Measurements from ENCODE around the gene LRRN3. TPM values are rescaled to one million over a fixed set of nuclear protein-coding genes. Genes with fewer than 3 reads are reported as not detected.

The LRRN3 gene
- total RNA-seq, 1 donor from 2014 or later: not detected

DNA sequence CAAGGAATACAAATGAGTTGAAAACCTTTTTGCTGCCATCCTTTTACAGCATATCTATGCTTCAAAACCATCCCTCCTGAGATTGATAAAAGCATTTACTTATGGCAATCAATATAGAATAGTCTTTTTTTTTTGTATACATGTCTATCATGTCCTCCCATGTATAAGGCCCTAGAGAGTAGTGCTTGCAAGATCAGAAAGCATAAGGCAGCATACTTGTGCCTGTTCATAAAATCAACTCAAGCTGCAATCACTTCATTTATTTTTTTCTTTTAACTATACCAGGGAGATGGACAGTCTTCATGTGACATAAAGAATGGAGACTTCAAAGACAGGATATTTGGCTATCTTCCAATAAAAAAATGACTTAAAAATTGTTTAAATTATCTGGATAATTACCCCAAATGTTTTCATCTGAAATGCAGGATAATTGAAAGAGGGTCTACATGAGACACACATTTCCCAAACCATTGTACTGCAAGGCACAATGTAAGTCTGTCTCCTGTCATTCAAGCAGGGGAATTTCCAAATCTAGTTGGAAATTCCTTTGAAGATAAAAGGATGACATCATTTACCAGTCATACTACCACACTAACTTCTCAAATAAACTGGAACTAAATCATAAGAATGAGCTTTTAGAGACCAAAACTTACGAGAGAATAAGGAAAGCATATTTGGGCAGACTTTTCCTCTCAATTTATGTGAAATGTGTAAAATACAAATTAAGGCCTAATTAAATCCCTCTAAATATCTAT, 22.5 kb downstream of the LRRN3 start:
- Mint-ChIP-seq H3K9me3 (ENCODE audit: unreplicated experiment) (no peaks in the 10 kb centered on the region), H3K27me3 (ENCODE audit: unreplicated experiment) (no peaks in the 10 kb centered on the region), H3K36me3 (ENCODE audit: low read depth, unreplicated experiment) (no peaks in the 10 kb centered on the region), H3K4me3 (ENCODE audit: unreplicated experiment) (no peak overlapping the region), H3K27ac (ENCODE audit: unreplicated experiment) (no peak overlapping the region), H3K4me1 (ENCODE audit: unreplicated experiment) (peaks cover 7% of the 10 kb centered on the region)
- TF ChIP-seq, protein P1, sequence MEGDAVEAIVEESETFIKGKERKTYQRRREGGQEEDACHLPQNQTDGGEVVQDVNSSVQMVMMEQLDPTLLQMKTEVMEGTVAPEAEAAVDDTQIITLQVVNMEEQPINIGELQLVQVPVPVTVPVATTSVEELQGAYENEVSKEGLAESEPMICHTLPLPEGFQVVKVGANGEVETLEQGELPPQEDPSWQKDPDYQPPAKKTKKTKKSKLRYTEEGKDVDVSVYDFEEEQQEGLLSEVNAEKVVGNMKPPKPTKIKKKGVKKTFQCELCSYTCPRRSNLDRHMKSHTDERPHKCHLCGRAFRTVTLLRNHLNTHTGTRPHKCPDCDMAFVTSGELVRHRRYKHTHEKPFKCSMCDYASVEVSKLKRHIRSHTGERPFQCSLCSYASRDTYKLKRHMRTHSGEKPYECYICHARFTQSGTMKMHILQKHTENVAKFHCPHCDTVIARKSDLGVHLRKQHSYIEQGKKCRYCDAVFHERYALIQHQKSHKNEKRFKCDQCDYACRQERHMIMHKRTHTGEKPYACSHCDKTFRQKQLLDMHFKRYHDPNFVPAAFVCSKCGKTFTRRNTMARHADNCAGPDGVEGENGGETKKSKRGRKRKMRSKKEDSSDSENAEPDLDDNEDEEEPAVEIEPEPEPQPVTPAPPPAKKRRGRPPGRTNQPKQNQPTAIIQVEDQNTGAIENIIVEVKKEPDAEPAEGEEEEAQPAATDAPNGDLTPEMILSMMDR (IDR thresholded peaks at IDR 0.05; ENCODE audit: unreplicated experiment): no peak
- no peak for DNase-seq (ENCODE audit: low spot score)

DNA sequence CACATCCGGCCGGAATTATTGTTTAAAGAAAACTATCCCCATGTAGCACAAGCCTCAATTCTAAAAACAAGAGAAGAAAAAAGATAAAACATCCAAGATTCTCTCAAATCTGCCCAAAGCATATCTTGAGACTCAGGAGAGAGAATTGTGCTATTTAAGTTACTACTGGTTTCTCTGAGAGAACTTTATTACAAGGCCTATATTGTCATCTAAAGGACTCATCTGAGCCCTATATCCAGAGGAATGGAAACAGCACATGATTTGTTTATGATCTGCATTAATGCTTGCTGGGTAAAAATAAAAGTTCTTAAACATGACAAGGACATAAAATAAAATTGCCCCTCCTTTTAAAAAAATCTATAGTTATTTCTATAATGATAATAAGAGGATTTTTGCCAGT, 25.0 kb downstream of the LRRN3 start:
- TF ChIP-seq, protein P1 (IDR thresholded peaks at IDR 0.05; ENCODE audit: unreplicated experiment): no peak

DNA sequence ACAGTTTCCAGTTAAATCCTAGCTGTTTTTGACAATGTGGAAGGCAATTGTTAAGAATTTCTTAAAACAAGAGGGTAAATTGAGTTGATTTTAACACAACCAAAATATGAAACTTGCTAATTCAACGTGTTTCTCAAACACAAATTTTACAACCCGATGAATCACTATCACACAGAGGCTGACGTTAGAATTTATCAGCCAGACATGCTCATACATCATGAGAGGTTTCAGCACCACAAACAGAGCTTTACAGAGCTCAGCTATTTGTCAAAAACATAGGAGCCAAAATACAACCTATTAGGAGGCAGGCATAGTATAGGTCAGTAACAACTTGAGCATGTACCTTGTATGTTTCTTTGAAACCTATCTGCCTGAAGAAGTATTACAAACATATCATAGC, 36.1 kb downstream of the LRRN3 start:
- TF ChIP-seq, protein P1 (IDR thresholded peaks at IDR 0.05; ENCODE audit: unreplicated experiment): no peak
- Mint-ChIP-seq H3K4me3 (ENCODE audit: unreplicated experiment) (no peak overlapping the region), H3K27me3 (ENCODE audit: unreplicated experiment) (no peaks in the 10 kb centered on the region), H3K36me3 (ENCODE audit: low read depth, unreplicated experiment) (no peaks in the 10 kb centered on the region), H3K9me3 (ENCODE audit: unreplicated experiment) (no peaks in the 10 kb centered on the region), H3K4me1 (ENCODE audit: unreplicated experiment) (no peaks in the 10 kb centered on the region), H3K27ac (ENCODE audit: unreplicated experiment) (no peak overlapping the region)
- no peak for DNase-seq (ENCODE audit: low spot score)

More for the DNA sequence above, 25.0 kb downstream of the LRRN3 start:
- peaks cover 7% of the 10 kb centered on the region for H3K4me1 Mint-ChIP-seq (ENCODE audit: unreplicated experiment)
- H3K4me3 Mint-ChIP-seq (ENCODE audit: unreplicated experiment): no peak overlapping the region
- no peak overlapping the region for H3K27ac Mint-ChIP-seq (ENCODE audit: unreplicated experiment)
- no peaks in the 10 kb centered on the region for H3K27me3 Mint-ChIP-seq (ENCODE audit: unreplicated experiment)
- H3K36me3 Mint-ChIP-seq (ENCODE audit: low read depth, unreplicated experiment): no peaks in the 10 kb centered on the region
- no peak for DNase-seq (ENCODE audit: low spot score)
- H3K9me3 Mint-ChIP-seq (ENCODE audit: unreplicated experiment): no peaks in the 10 kb centered on the region

DNA sequence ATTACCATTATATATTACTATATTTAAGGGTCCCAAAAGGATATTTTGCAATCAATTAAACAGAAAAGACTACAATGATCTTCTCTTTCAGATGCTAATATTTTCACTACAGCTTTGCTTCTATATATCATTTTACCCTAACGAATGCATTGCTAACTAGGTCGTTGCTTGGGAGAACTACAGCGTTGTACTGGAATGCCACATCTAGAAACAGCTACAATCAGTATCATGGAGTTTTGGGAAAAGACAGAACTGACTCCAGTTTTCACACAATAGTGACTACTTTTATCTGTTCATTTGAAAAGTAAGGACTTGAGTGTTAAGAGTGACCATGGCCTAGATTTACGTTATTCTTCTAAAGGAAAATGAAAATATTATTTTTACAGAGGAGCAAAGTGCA, 38.5 kb downstream of the LRRN3 start:
- no peaks in the 10 kb centered on the region for H3K9me3 Mint-ChIP-seq (ENCODE audit: unreplicated experiment)
- no peaks in the 10 kb centered on the region for H3K27me3 Mint-ChIP-seq (ENCODE audit: unreplicated experiment)
- TF ChIP-seq, protein P1 (IDR thresholded peaks at IDR 0.05; ENCODE audit: unreplicated experiment): no peak
- H3K36me3 Mint-ChIP-seq (ENCODE audit: low read depth, unreplicated experiment): no peaks in the 10 kb centered on the region
- no peak overlapping the region for H3K4me3 Mint-ChIP-seq (ENCODE audit: unreplicated experiment)
- H3K4me1 Mint-ChIP-seq (ENCODE audit: unreplicated experiment): no peaks in the 10 kb centered on the region
- no peak for DNase-seq (ENCODE audit: low spot score)
- H3K27ac Mint-ChIP-seq (ENCODE audit: unreplicated experiment): no peak overlapping the region

DNA sequence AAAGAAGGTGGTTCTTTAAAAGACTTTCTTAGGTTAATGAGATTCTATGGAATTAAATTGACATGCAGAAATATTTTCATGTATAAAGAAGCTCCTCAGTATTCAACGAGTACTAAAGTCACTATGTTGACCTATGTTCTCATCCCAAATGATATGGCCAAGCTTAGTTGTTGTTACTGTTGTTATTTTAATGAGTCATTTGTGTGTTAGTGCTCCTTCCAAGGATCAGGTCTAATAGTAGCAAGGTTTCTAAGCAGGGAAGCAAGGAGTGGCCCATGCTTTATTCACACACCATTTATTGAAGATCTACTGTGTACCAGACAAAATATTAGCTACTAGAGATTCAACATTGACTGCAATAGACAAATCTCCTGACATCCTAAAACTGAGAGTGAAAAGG, 41.9 kb downstream of the LRRN3 start:
- DNase-seq (ENCODE audit: low spot score): no peak
- TF ChIP-seq, protein P1 (IDR thresholded peaks at IDR 0.05; ENCODE audit: unreplicated experiment): no peak
- Mint-ChIP-seq H3K27ac (ENCODE audit: unreplicated experiment) (no peak overlapping the region), H3K4me3 (ENCODE audit: unreplicated experiment) (no peak overlapping the region), H3K4me1 (ENCODE audit: unreplicated experiment) (no peaks in the 10 kb centered on the region), H3K27me3 (ENCODE audit: unreplicated experiment) (no peaks in the 10 kb centered on the region), H3K9me3 (ENCODE audit: unreplicated experiment) (no peaks in the 10 kb centered on the region), H3K36me3 (ENCODE audit: low read depth, unreplicated experiment) (no peaks in the 10 kb centered on the region)

Measured in endothelial cell (in vitro differentiated cells).